Anterior cingulate cortex (tissue), 58 donors: Measurements from ENCODE around the gene ITFG1.
"Not testable (repeated sequence)": the region's sequence is repeated elsewhere in the genome, so short reads cannot be mapped to it uniquely, and the experiment has no call there.

Source experiments
- DNase-seq, 58 donors: peaks; one replicate each; lab custom pipeline; 2025; lab: John Stamatoyannopoulos, UW

ITFG1 gene

GRCh38 chr16:47349029-47349428 lies 111.8 kb downstream of the ITFG1 start:
- not testable (repeated sequence) for DNase-seq

GRCh38 chr16:47347021-47347696 lies 113.7 kb downstream of the ITFG1 start:
- not testable (repeated sequence) for DNase-seq

- DNase-seq = no peak
Measured at GRCh38 chr16:47342055-47342454, 118.8 kb downstream of the ITFG1 start.

- DNase-seq = not testable (repeated sequence)
Measured at GRCh38 chr16:47330562-47330961, 130.3 kb downstream of the ITFG1 start.

- DNase-seq = not testable (repeated sequence)
Measured at GRCh38 chr16:47324309-47324708, 136.6 kb downstream of the ITFG1 start.

- no peak for DNase-seq
Measured at GRCh38 chr16:47323241-47323640, 137.6 kb downstream of the ITFG1 start.

- DNase-seq = no peak
Measured at GRCh38 chr16:47320546-47321310, 140.1 kb downstream of the ITFG1 start.

DNA sequence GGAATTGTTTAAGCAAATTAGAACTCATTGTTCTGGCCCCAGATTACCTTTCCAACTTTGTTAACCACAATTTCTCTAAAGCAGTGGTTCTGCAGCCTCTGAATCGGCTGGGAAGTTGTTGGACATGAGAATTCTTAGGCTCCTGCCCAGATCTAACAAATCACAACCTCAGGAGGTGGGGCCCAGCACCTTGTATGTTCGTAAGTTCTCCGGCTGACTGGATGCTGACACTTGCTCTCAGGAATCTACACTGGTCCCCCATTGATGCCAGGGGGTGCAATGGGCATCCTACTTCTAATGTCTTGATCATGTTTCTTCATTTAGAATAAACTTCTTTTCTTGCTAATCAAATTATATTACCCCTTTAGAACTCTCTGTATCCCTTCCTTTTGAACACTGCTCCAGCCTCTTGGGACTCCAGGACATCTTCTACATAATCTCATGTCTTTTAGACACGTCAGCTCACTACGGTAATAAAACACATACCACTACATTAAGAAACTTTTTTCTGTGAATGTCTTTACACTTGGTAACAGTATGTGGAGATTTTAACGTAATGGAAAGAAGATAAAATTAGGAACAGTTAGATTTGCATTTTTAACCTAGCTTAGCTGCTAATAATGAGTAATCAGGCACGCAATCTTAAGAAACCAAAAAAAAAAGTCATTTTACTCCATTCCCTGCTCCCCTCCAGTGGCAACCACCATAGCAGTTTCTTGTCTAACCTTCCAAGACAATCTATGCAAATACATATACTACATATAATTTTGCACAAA lies 143.2 kb downstream of the ITFG1 start:
- DNase-seq = no peak

GRCh38 chr16:47316442-47317015 lies 144.3 kb downstream of the ITFG1 start:
- no peak for DNase-seq

DNA sequence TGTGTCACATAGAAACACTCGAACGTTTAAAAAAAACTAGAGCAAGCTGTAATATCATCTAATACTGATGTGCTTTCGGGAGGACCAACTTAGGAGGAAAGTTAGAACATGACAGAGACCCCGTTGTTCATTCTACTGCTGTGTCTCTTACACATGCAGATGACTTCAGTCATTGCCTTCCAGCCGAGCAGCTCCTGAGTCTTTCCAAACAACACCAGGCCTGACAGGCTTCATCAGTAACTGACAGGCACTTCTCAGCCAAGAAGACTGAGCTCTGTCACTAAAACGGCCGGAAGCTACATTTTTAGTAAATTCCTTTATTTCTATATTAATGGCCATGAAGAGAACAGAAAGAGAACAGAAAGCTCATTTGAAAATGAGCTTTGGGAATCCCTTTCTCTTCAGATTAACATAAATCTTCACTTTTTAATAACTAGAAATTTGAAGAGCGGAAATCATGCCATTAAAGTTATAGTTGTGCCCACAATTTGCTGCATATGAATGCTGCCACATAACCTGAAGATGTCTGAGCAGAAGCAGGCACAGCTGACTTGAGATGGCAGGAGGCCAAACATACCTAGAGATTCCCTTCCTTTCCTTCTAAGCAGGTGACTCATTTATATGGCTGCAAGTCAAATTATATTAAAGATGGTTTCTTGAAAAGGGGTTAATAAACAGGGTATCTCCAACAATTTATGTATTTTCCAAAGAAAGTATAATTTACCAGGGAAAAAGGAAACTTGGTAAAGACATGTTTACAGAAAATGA lies 148.9 kb downstream of the ITFG1 start:
- peak in 27 of 58 donors; percentile 1 to 67 (median 9) for DNase-seq

GRCh38 chr16:47310792-47311211 lies 150.1 kb downstream of the ITFG1 start:
- DNase-seq = no peak

DNA sequence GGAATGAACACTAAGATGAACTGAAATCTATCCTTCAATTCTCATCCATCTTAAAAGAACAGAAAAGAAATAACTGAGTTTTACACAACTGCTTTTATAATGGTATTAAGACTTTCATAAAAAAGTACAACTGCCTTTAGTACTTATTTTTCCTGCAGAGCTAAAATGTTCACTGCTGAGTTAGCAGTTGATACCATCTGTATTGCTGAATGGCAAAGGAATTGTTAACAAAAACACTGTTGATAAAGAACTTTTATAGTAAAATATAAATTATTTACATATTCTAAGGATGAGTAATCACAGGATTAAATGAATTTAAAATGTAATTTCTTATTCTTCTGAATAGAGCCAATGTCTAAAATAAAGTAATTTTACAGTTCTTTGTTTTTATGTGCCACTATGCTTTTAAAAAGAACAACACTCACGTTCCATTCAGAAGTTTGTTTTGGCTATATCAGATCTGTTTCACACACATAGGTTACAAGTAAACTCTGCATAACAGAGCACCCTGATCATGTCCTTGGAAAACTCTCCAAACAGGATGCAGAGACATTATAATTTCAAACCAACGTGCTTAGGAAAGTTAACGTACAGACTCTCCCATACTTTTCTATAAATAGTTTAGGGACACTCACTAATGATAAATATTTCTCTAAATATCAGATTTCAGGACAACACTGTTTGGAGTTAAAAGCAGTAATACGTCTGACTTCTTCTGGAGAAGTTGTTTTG lies 151.1 kb downstream of the ITFG1 start:
- DNase-seq = no peak

- DNase-seq = no peak
Measured at GRCh38 chr16:47308601-47309000, 152.3 kb downstream of the ITFG1 start.

DNA sequence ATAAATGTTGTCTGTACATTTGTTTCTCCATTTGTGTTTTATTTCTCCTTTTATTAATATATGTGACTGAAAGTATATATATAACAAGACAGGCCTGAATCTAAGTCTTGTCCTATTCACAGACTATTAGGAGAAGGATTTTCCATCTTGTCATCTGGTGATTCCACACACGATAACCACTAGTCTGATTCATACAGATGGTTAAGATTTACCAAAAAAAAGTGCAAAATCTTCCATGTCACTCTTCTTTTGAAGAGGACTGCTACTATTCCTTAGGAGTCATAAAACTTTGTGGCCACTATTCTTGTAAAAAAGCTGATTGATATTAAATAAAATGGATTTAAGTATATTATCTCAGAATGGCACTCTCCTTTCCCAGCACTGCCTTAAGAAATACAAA lies 156.3 kb downstream of the ITFG1 start:
- DNase-seq = no peak

- no peak for DNase-seq
Measured at GRCh38 chr16:47299587-47299986, 161.3 kb downstream of the ITFG1 start.

- DNase-seq = no peak
Measured at GRCh38 chr16:47284999-47285398, 175.9 kb downstream of the ITFG1 start.

GRCh38 chr16:47278306-47278970 lies 182.4 kb downstream of the ITFG1 start:
- DNase-seq = no peak

GRCh38 chr16:47276522-47276921 lies 184.3 kb downstream of the ITFG1 start:
- DNase-seq = no peak

GRCh38 chr16:47262938-47263337 lies 197.9 kb downstream of the ITFG1 start:
- DNase-seq = no peak
